GM12873 (cell line): ENCODE results near the gene NR0B2.

Experiments used
- CTCF ChIP-seq: IDR thresholded peaks from 2 replicates; pipeline ENCODE4 v1.5.1; 2012; ENCODE audit warnings: low read depth, mild to moderate bottlenecking, moderate library complexity, low read length, control low read depth; ENCODE audit not compliant: insufficient read depth; ENCODE audit errors: missing control alignments

NR0B2 gene

GRCh38 chr1:26913389-26913753, 404 bp downstream of the NR0B2 start:
- TF ChIP-seq CTCF, result no peak

- TF ChIP-seq CTCF, result no peak
Observed at GRCh38 chr1:26912147-26912490, 1.7 kb downstream of the NR0B2 start.

- no peak for TF ChIP-seq CTCF
Observed at GRCh38 chr1:26911399-26912146, 2.2 kb downstream of the NR0B2 start.

- no peak for TF ChIP-seq CTCF
Observed at GRCh38 chr1:26910343-26911160, 3.2 kb downstream of the NR0B2 start.

GRCh38 chr1:26909951-26910342, 3.8 kb downstream of the NR0B2 start:
- no peak for TF ChIP-seq CTCF

- no peak for TF ChIP-seq CTCF
Observed at GRCh38 chr1:26907071-26907917, 6.5 kb downstream of the NR0B2 start.
